Duodenal mucosa (tissue), 2 donors: Measurements from ENCODE around the gene PUM1.
"Not testable (repeated sequence)": the region's sequence is repeated elsewhere in the genome, so short reads cannot be mapped to it uniquely, and the experiment has no call there.

ENCODE experiments used
- H3K27ac ChIP-seq: one replicate; pipeline ENCODE4 v1.7.0; 2013; ENCODE audit warnings: low read depth, low read length
- H3K27me3 ChIP-seq, 2 donors: one replicate each; pipeline ENCODE4 v1.7.0; 2013; ENCODE audit warnings: low read length in 2 of 2, control low read depth in 1 of 2; ENCODE audit not compliant: insufficient read depth in 2 of 2, control insufficient read depth in 1 of 2
- H3K36me3 ChIP-seq, 2 donors: one replicate each; pipeline ENCODE4 v1.7.0; 2013; ENCODE audit warnings: low read length in 2 of 2, control low read depth in 1 of 2; ENCODE audit not compliant: insufficient read depth in 2 of 2, control insufficient read depth in 1 of 2
- H3K4me1 ChIP-seq, 2 donors: one replicate each; pipeline ENCODE4 v1.7.0; 2013; ENCODE audit warnings: low read length in 2 of 2, control low read depth in 1 of 2; ENCODE audit not compliant: insufficient read depth in 2 of 2, control insufficient read depth in 1 of 2
- H3K4me3 ChIP-seq, 2 donors: one replicate each; pipeline ENCODE4 v1.7.0; 2013; ENCODE audit warnings: low read length in 2 of 2, low read depth in 1 of 2
- H3K9ac ChIP-seq, 2 donors: one replicate each; pipeline ENCODE4 v1.7.0; 2013; ENCODE audit warnings: low read length in 2 of 2, low read depth in 1 of 2
- H3K9me3 ChIP-seq, 2 donors: one replicate each; pipeline ENCODE4 v1.7.0; 2013; ENCODE audit warnings: low read length in 2 of 2, control low read depth in 1 of 2; ENCODE audit not compliant: control insufficient read depth in 1 of 2

PUM1 gene

DNA sequence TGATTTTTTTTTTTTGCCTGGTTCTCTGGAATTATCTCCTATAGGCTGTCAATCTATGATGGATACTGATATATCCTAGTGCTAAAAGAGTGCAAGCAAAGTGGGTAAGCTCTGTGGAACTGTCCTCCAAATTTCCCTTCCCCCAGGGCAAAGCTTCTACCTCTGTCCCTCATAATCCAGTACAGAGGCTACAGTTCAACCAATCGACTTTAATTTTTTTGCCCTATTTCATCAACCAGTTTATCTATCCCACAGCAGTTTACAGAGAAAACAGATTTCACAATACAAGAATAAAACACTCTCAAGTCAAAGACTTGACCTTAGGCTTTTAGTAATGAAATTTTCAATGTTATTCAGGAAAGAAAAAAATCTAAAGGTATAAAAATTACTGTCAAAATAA is 13.9 kb downstream of the PUM1 start:
- no peak overlapping the region for H3K4me3 ChIP-seq
- H3K27me3 ChIP-seq = no peaks in the 10 kb centered on the region
- no peaks in the 10 kb centered on the region for H3K9me3 ChIP-seq
- peaks cover 12 to 21% of the 10 kb centered on the region in 2 donors for H3K36me3 ChIP-seq
- H3K9ac ChIP-seq = no peak overlapping the region
- no peak overlapping the region for H3K27ac ChIP-seq
- H3K4me1 ChIP-seq = peaks cover 3 to 21% of the 10 kb centered on the region in 2 donors

DNA sequence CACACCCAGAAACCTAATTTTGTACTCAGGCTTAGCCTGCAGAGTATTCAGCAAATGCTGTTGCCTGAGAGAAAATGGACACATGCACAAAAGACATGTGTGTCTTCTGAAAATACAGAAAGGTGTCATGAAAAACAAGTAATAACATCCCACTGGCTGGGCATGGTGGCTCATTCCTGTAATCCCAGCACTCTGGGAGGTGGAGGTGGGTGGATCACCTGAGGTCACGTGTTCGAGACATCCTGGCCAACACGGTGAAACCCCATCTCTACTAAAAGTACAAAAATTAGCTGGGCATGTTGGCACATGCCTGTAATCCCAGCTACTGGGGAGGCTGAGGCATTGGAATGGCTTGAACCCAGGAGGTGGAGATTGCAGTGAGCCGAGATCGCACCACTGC is 18.0 kb downstream of the PUM1 start:
- H3K4me3 ChIP-seq, H3K36me3 ChIP-seq, H3K4me1 ChIP-seq, H3K9me3 ChIP-seq, H3K27me3 ChIP-seq, H3K9ac ChIP-seq, H3K27ac ChIP-seq: not testable (repeated sequence)

DNA sequence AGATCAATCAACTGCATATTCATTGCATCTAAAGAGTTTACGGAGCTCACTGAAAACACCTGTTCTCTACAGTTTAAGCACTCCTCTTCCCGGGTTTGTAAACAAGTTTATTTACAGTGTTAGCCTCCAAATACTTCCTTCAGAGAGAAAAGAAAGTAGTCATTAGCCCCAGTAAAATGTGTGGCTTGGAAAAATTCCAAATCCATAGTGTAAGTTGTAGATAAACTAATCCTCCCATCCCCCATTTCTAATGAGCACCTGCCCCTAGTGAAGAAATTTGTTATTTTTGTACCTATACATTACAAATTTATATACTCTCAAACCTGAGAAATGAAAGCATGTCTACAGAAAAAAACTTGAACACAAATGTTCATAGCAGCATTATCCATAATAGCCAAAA is 21.9 kb downstream of the PUM1 start:
- Histone ChIP-seq H3K9me3 (no peaks in the 10 kb centered on the region), H3K9ac (no peak overlapping the region), H3K4me3 (no peak overlapping the region), H3K4me1 (peaks cover 0 to 12% of the 10 kb centered on the region in 2 donors), H3K36me3 (peaks cover 10 to 15% of the 10 kb centered on the region in 2 donors), H3K27ac (no peak overlapping the region), H3K27me3 (no peaks in the 10 kb centered on the region)

DNA sequence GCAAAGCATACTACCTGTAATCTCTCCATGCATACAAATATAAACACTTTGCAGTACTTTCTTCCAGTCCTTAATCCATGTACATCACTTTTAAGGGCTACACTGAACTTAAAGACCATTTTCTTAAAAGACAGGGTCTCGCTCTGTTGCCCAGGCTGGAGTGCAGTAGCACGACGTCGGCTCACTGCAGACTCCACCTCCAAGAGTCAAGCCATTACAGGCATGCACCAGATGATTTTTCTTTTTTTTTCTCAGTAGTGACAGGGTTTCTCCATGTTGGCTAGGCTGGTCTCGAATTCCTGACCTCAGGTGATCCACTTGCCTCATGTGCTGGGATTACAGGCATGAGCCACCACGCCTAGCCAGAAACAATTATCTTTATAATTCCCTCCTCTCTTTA is 22.9 kb downstream of the PUM1 start:
- Histone ChIP-seq H3K4me3 (no peak overlapping the region), H3K4me1 (peaks cover 0 to 18% of the 10 kb centered on the region in 2 donors), H3K27ac (no peak overlapping the region), H3K27me3 (no peaks in the 10 kb centered on the region), H3K36me3 (peaks cover 10 to 15% of the 10 kb centered on the region in 2 donors), H3K9ac (no peak overlapping the region), H3K9me3 (no peaks in the 10 kb centered on the region)

DNA sequence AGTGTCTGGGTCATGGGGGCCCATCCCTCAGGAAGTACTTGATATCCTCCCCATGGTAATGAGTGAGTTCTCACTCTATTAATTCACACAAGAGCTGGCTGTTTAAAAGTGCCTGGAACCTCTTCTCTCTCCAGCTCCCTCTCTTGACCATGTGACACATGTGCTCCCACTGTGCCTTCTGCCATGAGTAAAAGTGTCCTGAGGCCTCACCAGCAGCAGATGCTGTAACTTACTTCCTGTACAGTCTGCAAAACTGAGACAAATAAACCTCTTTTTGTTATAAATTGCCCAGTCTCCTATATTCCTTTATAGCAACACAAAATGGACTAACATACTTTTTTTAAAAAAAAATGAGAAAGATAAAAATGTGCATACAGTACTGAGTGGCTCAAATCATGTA is 24.0 kb downstream of the PUM1 start:
- H3K27ac ChIP-seq = no peak overlapping the region
- no peaks in the 10 kb centered on the region for H3K9me3 ChIP-seq
- H3K27me3 ChIP-seq = no peaks in the 10 kb centered on the region
- H3K4me1 ChIP-seq = peaks cover 0 to 18% of the 10 kb centered on the region in 2 donors
- H3K4me3 ChIP-seq = no peak overlapping the region
- no peak overlapping the region for H3K9ac ChIP-seq
- H3K36me3 ChIP-seq = peaks cover 10 to 20% of the 10 kb centered on the region in 2 donors

DNA sequence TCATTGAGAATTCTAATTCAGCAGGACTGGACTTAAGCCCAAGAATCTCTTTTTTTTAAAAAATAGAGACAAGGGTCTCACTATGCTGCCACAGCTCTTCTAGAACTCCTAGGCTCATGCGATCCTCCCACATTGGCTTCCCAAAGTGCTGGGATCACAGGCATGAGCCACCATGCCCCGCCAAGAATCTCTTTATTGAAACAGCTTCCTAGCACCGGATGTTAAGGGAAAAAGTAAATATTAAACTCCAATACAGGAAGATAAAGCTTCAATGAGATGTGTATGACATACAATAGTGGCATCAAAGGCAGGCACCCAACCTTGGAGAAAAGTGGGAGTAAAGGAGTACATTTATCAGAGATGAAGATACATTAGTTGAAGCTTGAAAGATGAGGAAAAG is 25.5 kb downstream of the PUM1 start:
- Histone ChIP-seq H3K36me3 (peaks cover 10 to 23% of the 10 kb centered on the region in 2 donors), H3K4me1 (peaks cover 0 to 18% of the 10 kb centered on the region in 2 donors), H3K9me3 (no peaks in the 10 kb centered on the region), H3K9ac (no peak overlapping the region), H3K27me3 (no peaks in the 10 kb centered on the region), H3K27ac (no peak overlapping the region), H3K4me3 (no peak overlapping the region)

DNA sequence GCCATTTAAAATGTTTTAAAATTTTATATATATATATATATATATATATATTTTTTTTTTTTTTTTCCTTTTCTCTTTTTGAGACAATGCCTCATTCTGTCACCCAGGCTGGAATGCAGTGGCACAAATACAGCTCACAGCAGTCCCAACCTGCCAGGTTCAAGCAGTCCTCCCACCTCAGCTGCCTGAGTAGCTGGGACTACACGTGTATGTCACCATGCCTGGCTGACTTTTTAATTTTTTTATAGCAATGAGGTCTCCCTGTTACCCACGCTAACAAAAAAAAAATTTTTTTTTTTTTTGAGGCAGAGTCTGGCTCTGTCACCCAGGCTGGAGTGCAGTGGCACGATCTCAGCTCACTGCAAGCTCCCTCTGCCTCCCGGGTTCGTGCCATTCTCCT is 26.6 kb downstream of the PUM1 start:
- not testable (repeated sequence) for H3K27me3 ChIP-seq, H3K27ac ChIP-seq, H3K4me3 ChIP-seq, H3K9me3 ChIP-seq, H3K9ac ChIP-seq
- H3K36me3 ChIP-seq = peaks cover 10 to 21% of the 10 kb centered on the region in 2 donors
- H3K4me1 ChIP-seq = peaks cover 0 to 18% of the 10 kb centered on the region in 2 donors

DNA sequence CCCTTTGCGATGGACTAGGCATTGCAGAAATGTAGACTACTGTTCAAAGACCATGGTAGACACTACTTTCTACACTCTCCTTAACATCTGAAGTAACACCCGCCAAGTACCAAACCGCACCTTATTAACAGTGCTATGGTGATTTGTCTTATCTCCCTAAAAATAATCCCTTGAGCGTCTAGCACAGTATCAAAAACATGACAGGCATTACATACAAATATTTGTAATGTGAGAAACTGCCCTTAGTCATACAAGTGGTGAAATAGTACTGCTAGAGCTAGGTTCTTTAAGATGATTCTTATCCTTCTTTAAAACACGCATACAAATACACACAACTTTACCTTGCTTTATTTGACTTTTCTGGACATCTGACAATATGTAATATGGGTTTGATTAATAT is 27.2 kb downstream of the PUM1 start:
- Histone ChIP-seq H3K36me3 (peaks cover 6 to 21% of the 10 kb centered on the region in 2 donors), H3K9me3 (no peaks in the 10 kb centered on the region), H3K27me3 (no peaks in the 10 kb centered on the region), H3K27ac (no peak overlapping the region), H3K9ac (no peak overlapping the region), H3K4me3 (no peak overlapping the region), H3K4me1 (peaks cover 0 to 14% of the 10 kb centered on the region in 2 donors)

DNA sequence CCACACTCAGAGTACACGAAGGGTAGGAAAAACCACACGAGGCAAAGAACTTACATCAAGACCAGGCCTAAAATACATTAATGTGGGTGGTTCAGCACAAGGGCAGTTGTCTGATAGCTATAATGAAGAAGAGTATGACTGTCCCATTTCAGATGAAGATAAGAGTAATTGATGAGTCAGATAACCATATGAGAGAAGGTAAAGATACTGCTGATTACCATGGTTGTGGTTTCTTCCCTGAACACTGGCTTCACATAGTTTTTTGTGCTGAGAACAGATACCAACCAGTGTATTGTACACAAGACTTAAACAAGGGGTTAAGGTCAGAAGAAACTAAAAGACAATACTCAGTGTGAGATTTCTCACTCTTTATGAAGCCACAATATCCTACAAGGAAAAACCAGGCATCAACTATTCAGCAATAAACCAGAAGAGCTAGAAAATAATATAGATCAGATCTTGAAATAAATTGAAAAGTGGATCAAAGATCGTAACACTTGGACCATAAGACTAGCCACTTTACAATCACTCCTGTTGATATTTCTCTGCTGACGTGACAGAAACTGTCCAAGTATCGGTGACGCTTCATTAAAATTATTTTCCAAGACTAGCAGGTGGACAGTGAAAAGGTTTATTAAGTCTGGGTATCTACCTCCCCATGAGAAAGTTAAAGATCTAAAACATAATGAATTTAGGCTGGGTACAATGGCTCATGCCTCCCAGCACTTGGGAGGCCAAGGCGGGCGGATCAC is 28.6 kb downstream of the PUM1 start:
- H3K36me3 ChIP-seq = peaks cover 0 to 15% of the 10 kb centered on the region in 2 donors
- no peak overlapping the region for H3K27ac ChIP-seq
- no peaks in the 10 kb centered on the region for H3K27me3 ChIP-seq
- no peak overlapping the region for H3K4me3 ChIP-seq
- H3K4me1 ChIP-seq = peaks cover 0 to 13% of the 10 kb centered on the region in 2 donors
- no peak overlapping the region for H3K9ac ChIP-seq
- no peaks in the 10 kb centered on the region for H3K9me3 ChIP-seq

DNA sequence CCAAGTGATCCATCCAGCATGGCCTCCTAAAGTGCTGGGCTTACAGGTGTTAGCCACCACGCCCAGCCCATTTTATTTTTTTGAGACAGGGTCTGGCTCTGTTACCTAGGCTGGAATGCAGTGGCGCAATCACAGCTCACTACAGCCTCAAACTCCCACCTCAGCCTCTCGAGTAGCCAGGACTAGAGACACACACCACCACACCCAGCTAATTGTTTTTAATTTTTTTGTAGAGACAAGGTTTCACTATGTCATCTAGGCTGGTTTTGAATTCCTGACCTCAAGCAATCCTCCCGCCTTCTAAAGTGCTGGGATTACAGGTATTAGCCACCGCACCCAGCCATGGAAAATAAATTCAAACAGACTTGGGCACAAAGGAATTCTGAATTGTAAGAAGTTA is 31.9 kb downstream of the PUM1 start:
- Histone ChIP-seq H3K27ac (no peak overlapping the region), H3K4me1 (peaks cover 0 to 6% of the 10 kb centered on the region in 2 donors), H3K4me3 (no peak overlapping the region), H3K9me3 (no peaks in the 10 kb centered on the region), H3K9ac (no peak overlapping the region), H3K36me3 (peaks cover 0 to 9% of the 10 kb centered on the region in 2 donors), H3K27me3 (no peaks in the 10 kb centered on the region)
